Measurements from ENCODE around the gene UBASH3B.
A peak's percentile ranks its signal among the peaks of the same experiment; 100 is the strongest.
"Not testable (repeated sequence)": the region's sequence is repeated elsewhere in the genome, so short reads cannot be mapped to it uniquely, and the experiment has no call there.

The UBASH3B gene

DNA sequence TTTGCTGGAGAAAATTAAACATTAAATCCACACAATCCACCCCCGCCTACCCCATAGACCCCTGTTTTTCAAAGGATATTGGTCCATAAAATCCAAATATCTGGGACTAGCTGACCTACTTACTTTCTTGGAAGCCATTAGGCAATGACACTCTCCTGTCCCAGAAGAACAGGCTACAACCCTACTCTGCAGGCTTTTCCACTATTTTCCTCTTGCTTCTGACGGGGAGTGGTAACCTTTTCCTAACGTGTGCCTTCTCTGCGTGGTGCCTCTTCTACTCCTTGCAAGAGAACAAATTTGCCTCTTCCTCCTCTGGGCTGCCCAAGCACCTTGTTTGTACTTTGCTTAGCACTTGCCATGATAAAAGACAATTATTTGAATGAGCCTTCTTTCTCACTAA lies 51.6 kb downstream of the UBASH3B start:
- no peak for DNase-seq (ENCODE audit: low read depth in 2 of 2)

DNA sequence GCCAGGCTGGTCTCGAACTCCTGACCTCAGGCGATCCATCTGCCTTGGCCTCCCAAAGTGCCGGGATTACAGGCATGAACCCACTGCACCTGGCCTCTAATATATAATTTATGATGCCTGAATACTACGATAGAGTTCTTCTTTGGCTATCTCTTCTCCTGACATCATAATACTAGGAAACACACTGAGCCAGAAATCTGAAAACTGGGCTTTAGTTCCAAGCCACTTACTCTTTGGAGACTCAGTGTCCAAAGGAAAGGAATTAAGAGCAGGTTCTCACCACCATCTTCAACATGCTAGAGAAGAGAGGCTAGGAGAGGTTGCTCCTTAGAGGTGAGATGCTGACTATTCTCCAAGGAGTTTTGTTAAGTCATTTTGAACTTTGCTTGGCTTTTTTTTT lies 52.4 kb downstream of the UBASH3B start:
- DNase-seq (ENCODE audit: low read depth in 2 of 2), result no peak

DNA sequence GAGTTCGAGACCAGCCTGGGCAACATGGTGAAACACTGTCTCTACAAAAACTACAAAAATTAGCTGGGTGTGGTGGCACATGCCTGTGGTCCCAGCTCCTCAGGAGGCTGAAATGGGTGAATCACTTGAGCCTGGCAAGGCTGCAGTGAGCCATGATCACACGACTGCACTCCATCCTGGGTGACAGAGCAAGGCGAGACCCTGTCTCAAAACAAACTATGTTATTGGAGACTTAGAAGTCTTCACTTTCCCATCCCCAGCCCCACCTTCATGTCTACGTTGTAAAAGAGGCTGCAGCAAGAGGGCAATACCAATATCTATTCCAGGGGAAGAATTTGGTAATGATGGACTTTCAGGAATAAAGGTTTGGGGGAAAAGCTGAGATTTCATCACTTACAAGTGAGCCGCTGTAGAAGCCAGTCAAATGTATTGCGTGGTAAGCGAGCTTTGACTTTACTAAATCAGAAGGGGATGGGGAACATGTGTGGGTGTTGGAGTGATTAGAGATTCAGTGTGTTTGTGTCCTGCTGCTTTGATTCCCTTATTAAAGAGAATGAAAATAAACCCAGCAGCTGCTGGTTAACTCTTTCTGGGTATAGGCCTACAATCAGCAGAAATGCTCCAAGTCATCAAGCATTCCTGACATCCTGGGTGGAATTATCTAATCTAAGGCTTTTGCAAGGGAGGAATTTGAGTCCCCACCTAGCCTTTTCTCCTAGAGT lies 53.7 kb downstream of the UBASH3B start:
- no peak for DNase-seq (ENCODE audit: low read depth in 2 of 2)

DNA sequence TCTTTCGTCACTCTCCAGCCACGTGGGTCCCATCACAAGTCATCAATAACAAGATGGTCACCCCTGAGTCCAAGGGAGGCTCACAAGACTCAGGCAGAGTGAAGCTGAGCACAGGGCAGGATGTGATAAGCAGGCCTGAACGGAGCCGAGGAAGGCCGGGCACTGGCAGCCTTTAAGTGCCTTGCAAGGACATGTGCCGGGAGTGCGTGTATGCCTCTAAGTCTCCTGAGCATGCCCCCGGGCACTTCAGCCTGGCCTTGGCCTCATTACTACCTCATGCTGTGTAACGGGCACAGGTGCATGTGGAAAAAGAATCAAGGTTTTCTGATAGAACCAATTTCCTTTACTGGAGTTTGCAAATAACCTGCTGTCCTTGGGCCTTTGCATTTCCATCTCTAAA lies 55.8 kb downstream of the UBASH3B start:
- no peak for DNase-seq (ENCODE audit: low read depth in 2 of 2)

DNA sequence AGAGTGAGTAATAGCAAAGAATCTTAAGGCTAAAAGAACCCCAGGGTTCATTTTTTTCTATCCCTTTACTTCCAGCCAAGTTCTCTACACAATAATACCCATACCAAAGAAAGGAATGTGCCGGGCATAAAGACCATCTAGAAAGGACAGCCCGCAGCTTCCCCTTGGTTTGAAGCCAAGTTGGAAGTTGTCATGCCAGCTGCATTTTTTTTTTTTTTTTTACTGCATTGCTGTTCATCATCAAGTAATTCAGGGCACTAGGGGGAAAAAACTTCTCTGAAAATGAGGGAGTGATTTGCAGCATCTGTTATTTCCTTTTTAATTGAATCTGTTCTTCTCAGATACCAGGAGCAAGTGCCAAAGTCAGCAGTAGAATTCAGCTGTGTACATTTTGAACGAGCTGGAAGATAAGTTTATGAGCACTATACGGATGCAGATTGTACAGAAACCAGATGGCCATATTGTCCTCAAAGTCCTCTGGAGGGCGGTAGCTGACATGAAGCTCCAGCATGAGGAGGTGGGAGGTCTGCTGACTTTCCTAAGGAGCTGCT lies 56.4 kb downstream of the UBASH3B start:
- no peak for DNase-seq (ENCODE audit: low read depth in 2 of 2)

DNA sequence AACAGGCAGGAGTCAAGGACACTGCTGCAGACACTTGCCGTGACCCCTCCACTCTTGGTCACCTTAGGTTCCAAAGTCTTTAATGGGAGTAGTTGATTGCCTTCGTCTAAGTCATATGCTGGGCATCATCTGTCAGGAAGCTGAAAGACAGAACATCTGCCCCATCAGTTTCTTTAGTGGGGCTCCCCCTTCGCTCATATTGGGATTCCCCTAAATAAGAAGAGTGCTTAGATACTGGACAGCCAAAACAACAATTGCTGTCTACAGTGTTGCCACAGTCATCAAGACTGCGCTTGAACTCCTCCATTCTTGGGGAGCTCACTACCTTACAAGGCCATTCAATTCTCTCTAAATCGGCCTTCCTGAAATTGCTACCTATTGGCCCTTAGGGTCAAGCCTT lies 58.5 kb downstream of the UBASH3B start:
- DNase-seq (ENCODE audit: low read depth in 2 of 2), result no peak

DNA sequence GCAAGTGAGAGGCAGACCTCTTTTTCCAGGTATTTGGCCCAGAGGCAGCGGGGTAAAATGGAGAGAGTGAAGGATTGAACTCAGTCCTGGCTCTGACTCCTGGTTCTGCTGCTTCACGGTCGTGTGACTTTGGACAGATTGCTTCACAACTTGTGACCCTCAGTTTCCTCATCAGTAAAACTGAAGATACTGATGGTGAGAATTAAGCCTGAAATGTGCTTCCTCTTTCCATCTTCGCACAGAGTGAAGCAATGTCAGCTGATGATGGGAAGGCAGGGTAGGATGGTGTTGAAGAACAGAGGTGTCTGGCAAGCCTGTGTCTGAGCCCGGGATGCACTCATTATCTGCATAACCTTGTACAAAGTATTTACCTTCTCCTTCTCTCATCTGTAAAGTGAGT lies 59.0 kb downstream of the UBASH3B start:
- no peak for DNase-seq (ENCODE audit: low read depth in 2 of 2)

DNA sequence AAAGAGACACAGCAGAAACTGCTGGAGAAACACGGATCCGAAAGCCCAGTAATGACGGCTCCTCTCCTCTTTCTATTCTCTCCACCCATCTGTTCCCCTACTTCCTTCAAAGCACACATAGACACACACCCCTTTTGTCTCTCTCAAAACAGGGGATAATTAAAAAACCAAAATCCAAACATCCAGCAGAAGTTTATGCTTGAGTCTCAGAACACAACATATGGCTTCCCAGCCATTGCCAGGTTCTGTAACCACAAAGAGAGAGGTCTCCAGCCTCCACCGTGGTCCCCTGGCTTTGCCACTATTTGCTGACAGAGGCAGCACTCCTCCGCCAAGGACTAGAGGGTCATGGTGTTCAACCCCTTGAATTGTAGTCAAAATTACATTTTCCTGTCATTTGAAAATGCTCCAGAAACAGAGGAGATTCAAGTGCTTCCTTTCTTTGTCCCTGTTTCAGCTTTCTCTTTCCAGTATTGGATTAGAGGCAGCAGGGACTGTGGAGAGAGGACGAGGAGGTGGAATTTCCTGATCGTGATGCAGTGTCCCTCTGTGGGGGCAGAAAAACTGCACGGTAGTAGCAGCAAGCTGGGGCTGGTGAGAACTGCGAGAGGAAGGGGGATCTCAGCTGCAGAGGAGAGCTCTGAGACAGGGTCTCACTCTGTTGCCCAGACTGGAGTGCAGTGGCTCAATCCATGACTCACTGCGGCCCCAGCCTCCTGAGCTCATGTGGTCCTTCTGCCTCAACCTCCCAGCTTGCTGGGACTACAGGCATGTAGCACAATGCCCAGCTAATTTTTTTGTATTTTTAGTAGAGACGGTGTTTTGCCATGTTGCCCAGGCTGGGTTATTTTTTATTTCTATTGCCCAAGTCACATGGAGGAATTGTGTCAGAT lies 60.3 kb downstream of the UBASH3B start:
- no peak for DNase-seq (ENCODE audit: low read depth in 2 of 2)

DNA sequence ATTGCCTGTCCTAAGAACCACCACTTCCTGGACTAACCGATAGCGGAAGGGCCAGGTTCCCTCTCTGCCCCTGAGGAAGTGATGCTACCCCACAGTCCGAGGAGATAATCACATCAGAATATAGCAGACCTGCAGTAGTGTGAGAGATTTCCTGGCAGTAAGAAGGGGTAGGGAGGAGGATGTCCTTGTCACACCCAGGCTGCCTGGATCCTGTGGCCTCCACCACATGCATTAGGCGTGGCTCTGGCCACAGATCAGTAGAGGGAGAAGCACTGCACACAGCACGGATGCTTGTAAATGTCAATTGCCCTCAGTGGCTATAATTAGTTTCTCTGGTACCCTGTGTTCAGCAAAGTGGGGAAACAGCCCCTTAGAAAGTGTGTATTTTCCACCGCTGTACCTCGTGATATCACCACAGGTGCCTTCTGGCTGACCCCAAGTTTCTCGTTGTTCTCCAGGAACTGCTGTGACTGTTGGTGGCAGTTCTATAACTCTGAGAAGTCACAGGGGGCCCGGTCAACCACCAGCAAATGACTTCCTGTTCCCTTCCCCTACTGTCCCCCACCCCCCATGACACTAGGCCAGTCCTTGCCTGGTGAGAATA lies 61.8 kb downstream of the UBASH3B start:
- DNase-seq (ENCODE audit: low read depth in 2 of 2), result no peak

DNA sequence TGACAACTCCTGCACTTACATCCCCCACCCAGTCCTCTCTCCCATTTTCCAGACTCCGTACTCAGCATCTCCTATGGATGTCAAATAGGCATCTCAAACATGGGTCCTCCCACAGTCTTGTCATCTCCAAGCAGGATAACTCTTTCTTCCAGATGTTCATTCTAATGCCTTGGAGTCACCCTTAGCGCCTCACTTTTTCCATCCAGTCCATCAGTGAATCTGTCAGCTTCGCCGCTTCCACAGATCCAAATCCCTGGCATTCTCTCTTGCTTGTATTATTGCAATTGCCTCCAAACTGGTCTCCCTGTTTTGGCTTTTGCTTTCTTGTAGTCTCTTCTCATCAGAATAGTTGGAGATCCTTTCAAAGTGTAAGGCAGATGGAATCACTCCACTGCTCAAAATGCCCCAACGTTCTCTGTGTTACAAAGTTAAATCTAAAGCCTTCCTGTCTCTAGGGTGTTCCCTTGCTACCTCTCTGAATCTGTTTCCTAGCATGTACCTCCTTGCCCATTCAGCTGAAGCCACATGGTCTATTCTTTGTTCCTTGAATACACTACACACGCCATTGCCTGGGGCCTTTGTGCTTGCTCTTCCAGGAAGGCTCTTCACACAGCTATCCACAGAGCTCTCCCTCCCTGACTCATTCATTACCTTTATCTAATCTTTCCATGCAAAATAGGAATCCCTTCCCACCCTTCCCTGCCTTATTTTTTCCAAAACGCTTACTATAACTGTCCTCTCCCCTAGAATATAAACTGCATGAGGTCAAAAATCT lies 64.8 kb downstream of the UBASH3B start:
- no peak for DNase-seq (ENCODE audit: low read depth in 2 of 2)

DNA sequence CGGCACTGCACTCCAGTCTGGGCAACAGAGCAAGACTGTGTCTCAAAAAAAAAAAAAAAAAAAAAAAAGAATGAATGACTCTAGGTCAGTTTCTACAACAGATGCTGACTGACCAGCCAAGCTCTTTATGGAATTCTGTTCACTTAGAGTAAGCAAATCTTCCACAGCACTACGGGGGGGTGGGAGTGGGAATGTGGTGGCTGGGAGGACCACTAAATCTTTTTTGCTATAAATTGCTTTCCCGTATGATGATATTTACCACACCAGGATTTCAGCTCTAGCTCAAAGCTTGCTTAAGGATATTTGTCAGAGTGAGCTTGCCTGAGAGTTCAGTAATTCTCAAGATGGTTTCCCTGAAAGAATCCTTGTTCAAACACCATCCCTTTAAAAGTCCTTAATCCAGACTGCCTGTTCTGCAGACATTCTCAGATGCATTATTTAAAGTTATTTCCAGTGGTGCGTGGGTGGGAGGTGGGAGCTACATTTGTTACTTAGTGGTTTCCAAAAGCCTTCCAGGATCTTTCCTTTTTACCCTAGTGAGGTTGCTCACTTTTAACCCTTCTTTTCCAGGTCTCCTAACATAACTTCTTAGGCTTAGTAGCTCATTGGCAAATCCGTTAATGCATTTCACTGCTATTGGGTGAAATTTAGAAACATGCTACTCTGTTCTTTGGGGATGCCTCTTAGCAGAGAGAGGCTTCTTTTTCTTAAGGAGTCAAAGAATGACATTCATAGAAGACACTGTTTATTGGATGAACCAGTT lies 65.9 kb downstream of the UBASH3B start:
- no peak for DNase-seq (ENCODE audit: low read depth in 2 of 2)

DNA sequence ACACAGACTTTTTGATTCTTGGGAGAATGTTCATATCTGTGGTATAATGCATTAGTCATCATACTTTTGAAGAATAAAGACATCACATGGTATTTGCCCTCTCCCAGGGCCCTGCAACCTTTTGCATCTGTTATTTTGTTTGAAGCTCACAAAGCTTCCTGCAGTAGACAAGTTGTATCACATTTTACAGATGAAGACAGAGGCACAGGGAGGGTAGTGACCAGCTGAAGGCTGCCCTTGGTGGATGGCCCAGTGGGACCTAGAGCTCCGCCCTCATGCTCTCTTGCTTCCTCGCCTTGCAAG lies 66.4 kb downstream of the UBASH3B start:
- DNase-seq (ENCODE audit: low read depth in 2 of 2), result no peak

DNA sequence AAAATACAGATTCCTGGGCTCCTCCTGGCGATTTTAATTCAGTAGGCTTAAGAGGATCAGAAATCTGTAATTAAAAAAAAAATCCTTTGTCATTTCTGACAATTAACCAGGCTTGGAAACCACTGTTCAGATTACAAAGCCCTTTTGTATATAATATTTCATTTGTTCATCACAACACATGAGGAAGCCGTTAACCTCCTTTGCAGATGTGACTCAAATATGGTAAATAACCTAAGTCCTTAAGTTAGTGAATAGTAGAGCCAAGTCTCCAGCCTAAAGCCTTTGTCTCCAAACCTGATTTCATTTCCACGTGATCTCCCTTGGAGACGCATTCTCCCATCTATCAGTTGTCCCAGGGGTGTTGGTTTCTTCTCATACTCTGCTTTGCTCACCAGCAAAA lies 67.6 kb downstream of the UBASH3B start:
- DNase-seq (ENCODE audit: low read depth in 2 of 2), result no peak

DNA sequence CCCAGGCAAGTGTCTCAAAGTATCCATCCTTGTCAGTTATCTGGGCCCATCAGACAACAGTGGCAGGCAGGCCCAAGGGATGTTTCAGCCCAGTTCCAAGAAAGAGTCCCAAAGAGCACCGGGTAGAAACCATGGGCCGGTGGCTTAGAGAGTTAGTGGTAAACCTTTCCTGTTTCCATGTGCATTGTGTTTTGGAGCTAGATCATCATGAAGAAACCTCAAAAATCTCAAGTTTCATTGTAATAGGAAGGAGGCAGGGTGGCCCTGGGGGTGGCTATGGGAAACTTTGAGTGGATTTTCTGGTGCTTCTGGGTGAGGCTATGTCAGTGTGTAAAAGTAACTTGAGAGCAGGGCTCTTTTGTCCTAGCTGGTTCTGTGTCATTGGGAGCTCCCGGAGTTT lies 68.1 kb downstream of the UBASH3B start:
- DNase-seq (ENCODE audit: low read depth in 2 of 2), result no peak

DNA sequence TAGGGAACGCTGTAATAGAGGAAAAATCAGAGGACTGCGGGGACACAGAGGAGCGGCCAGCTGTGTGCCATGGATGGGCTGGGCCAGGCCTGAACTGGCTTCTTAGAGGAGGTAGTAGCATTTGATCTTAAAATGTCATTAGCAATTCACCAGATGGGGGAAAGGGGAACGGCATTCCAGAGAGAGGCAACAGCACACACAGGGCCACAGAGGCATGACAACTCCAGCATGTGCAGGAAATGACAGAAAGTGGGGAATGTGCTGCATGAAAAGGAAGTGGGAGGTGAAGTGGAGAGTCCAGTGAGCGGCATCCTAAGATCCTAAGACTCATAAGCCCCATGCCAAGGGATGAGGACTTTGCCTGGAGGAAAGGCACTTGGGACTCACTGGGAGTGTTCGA lies 69.0 kb downstream of the UBASH3B start:
- DNase-seq (ENCODE audit: low read depth in 2 of 2), result no peak

DNA sequence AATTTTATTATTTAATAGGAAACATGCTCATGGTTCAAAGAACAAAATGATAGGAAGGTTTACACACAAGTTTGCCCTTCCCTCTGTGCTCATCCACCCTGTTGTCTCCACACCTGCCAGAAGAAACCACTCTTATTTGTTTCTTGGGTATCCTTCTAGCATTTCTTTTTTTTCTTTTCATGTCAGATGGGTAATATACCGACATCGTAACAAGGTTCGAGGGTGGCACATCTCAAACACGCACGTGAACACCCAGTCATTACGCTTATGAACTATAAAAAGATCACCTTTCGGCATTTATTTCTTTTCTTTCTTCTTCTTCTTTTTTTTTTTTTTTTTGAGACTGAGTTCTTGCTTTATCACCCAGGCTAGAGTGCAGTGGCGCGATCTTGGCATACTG lies 70.5 kb downstream of the UBASH3B start:
- no peak for DNase-seq (ENCODE audit: low read depth in 2 of 2)

DNA sequence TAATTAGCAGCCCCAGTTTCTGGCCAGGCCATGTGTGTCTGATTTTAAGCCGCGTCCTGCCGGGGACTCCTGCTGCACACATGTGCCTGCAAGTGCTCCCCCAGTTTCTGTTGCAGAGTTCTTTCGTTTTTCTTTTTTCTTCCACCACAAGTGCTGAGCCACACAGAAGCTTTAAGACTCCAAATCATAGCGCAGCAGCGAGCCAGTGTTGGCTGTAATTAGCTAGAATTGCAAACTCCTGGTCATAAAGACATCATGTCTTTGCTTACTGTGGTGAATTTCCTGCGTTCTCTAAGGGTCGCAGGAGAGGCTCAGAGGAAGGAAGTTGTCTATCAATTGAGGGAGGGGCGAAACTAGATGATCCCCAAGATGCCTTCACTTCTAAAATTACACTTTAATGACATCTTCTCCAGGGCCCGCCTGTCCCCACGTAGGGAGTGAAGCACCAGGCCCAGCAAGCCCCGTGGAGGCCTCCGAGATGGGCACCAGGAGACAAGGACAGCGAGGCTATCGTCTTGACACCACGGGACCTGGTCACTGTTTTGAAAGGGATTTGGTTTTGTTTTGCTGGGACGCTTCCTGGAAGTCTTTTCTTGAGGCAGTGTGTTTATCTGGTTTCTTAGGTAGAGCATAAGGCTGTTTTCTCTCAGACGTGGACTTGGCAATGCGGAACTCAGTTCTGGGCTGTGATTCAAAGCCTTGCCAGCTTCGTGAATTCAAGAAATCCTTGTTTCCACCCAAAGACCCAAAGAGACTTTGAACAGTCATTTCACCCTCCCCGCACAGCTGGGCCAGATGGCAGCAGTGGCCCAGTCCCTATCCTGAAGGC lies 71.8 kb downstream of the UBASH3B start:
- peak in 1 of 2 donors; percentile 28 for DNase-seq (ENCODE audit: low read depth in 2 of 2)

DNA sequence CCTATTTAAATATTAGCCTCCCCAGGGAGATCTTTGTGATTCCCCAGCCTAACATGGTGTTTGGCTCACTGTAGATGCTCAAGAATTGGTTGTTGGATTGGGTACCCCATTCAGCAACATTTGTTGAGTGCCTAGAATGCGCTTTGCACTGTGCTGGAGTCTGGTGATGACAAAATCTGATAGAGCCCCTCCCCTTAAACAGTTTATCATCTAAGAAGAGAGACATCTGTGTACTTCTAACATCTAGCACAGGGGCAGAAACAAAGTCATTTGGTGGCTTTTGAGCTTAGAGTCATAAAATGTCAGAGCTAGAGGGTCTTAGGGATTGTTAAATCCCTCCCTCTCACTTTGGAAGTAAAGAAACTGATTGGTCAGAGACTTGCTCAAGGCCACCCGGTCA lies 73.0 kb downstream of the UBASH3B start:
- no peak for DNase-seq (ENCODE audit: low read depth in 2 of 2)

DNA sequence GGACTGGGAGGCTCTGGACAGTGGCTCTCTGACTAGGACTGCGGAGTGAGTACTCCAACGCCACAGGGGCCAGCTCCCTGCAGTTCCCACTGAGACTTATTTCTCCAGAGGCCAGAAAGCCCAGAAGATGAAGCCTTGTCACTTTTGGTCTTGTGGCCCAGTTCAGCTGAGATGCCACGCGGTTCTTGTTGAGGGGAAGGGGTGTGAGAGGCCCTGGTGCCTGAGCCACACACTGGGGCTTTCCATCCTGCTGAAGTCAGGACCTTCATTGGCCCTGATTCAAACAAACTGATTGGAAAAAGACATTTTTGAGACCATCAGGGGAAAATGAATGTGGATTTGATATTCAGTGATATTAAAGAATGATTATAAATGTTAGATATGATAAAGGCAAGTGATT lies 73.6 kb downstream of the UBASH3B start:
- DNase-seq (ENCODE audit: low read depth in 2 of 2), result no peak

DNA sequence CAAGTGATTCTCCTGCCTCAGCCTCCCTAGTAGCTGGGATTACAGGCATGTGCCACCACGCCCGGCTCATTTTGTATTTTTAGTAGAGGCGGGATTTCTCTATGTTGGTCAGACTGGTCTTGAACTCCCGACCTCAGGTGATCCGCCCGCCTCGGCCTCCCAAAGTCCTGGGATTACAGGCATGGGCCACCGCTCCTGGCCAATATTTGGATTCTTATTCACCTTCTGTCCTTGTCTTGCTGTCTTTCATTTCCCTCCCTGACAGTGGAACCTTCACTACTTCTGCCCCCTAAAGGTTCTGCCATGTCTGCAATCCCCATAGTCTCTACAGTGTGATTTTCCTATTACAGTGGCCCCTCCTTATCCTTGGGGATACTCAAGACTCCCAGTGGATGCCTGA lies 75.2 kb downstream of the UBASH3B start:
- DNase-seq (ENCODE audit: low read depth in 2 of 2), result not testable (repeated sequence)

All from stimulated activated CD4-positive, alpha-beta T cell treated with anti-CD3 and anti-CD28 coated beads, Interleukin-1b, Interleukin-23, amount 100 ng/mL, for 4 hours (primary cell).